ENCODE results near the gene FTO. TPM values are rescaled to one million over a fixed set of nuclear protein-coding genes. Genes with fewer than 3 reads are reported as not detected.

FTO gene
- total RNA-seq, 1 donor from 2014 or later, result 75.6 TPM

GRCh38 chr16:54055191-54055590 is 351.2 kb downstream of the FTO start:
- no peak overlapping the region for H3K27ac ChIP-seq
- H3K27me3 ChIP-seq, result no peaks in the 10 kb centered on the region
- DNase-seq, result no peak
- ATAC-seq, result no peak
- no peaks in the 10 kb centered on the region for H3K4me1 ChIP-seq
- TF ChIP-seq, protein P1, sequence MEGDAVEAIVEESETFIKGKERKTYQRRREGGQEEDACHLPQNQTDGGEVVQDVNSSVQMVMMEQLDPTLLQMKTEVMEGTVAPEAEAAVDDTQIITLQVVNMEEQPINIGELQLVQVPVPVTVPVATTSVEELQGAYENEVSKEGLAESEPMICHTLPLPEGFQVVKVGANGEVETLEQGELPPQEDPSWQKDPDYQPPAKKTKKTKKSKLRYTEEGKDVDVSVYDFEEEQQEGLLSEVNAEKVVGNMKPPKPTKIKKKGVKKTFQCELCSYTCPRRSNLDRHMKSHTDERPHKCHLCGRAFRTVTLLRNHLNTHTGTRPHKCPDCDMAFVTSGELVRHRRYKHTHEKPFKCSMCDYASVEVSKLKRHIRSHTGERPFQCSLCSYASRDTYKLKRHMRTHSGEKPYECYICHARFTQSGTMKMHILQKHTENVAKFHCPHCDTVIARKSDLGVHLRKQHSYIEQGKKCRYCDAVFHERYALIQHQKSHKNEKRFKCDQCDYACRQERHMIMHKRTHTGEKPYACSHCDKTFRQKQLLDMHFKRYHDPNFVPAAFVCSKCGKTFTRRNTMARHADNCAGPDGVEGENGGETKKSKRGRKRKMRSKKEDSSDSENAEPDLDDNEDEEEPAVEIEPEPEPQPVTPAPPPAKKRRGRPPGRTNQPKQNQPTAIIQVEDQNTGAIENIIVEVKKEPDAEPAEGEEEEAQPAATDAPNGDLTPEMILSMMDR (IDR thresholded peaks at IDR 0.05), result no peak
- H3K36me3 ChIP-seq, result no peaks in the 10 kb centered on the region
- H3K4me3 ChIP-seq, result no peak overlapping the region
- H3K9me3 ChIP-seq, result no peaks in the 10 kb centered on the region
- intact Hi-C loops (cut with DNase I), result no loop called here

DNA sequence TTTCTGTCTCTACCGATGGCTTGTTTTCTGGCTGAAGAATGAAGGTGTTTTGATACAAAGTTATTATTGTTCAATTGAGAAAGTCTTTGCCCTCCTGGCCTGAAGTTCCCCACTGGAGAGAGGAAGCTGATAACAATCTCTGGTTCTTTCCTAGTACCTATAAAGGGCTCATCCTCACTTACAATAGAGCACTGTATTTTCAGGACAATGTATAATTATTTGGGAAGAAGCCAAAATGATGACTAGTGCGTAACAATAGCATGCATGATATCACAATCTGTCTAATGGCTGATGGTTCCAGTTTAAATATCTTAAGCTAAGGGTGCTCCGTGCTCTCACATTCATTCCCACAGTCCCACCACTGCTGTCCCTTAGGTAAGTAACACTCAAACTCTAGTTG is 351.9 kb downstream of the FTO start:
- Histone ChIP-seq H3K4me3 (no peak overlapping the region), H3K4me1 (no peaks in the 10 kb centered on the region), H3K36me3 (no peaks in the 10 kb centered on the region), H3K27me3 (no peaks in the 10 kb centered on the region), H3K27ac (no peak overlapping the region), H3K9me3 (no peaks in the 10 kb centered on the region)
- DNase-seq (no peak), ATAC-seq (no peak)
- TF ChIP-seq, protein P1 (IDR thresholded peaks at IDR 0.05), result no peak
- intact Hi-C loops (cut with DNase I), result no loop called here

DNA sequence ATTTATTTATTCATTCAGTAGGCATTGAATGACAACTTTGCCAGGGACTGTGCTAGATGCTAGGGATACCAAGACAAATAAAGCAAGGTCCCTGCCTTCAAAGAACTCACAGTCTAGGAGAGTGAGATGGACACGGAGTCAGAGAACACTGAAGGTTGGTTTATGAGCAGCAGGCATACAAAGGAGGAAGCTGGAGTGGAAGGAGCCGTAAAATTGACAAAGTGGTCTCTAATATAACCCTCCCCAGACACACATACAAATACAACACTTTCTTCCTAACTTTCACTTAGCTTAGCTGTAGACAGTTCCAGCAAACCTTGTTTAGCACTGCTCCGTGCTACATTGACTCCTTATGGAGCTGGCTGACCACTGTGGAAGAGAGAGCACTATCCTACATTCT is 353.0 kb downstream of the FTO start:
- Histone ChIP-seq H3K9me3 (no peaks in the 10 kb centered on the region), H3K4me3 (no peak overlapping the region), H3K27ac (no peak overlapping the region), H3K4me1 (no peaks in the 10 kb centered on the region), H3K36me3 (no peaks in the 10 kb centered on the region), H3K27me3 (no peaks in the 10 kb centered on the region)
- DNase-seq (no peak), ATAC-seq (no peak)
- TF ChIP-seq, protein P1 (IDR thresholded peaks at IDR 0.05), result no peak
- intact Hi-C loops (cut with DNase I), result no loop called here

GRCh38 chr16:54059319-54059718 is 355.4 kb downstream of the FTO start:
- no peaks in the 10 kb centered on the region for H3K27me3 ChIP-seq
- TF ChIP-seq, protein P1 (IDR thresholded peaks at IDR 0.05), result no peak
- no peak overlapping the region for H3K27ac ChIP-seq
- DNase-seq (no peak), ATAC-seq (no peak)
- no peaks in the 10 kb centered on the region for H3K4me1 ChIP-seq
- no peaks in the 10 kb centered on the region for H3K9me3 ChIP-seq
- H3K36me3 ChIP-seq, result no peaks in the 10 kb centered on the region
- intact Hi-C loops (cut with DNase I), result no loop called here
- H3K4me3 ChIP-seq, result no peak overlapping the region

- Histone ChIP-seq H3K27ac (no peak overlapping the region), H3K36me3 (no peaks in the 10 kb centered on the region), H3K4me1 (no peaks in the 10 kb centered on the region), H3K27me3 (no peaks in the 10 kb centered on the region), H3K9me3 (no peaks in the 10 kb centered on the region), H3K4me3 (no peak overlapping the region)
- DNase-seq (no peak), ATAC-seq (no peak)
- intact Hi-C loops (cut with DNase I), result no loop called here
- TF ChIP-seq, protein P1 (IDR thresholded peaks at IDR 0.05), result no peak
Observed at GRCh38 chr16:54060599-54061421, 356.9 kb downstream of the FTO start.

All from upper lobe of right lung (tissue), 1 donor.